GM18526 (cell line): Measurements from ENCODE around the gene SLC44A5.

Experiments used
- POLR2A ChIP-seq: IDR thresholded peaks from 3 replicates; pipeline ENCODE4 v1.6.1; 2011; ENCODE audit not compliant: insufficient read length; ENCODE audit errors: extremely low read depth

SLC44A5 gene

GRCh38 chr1:75503221-75503974 is 107.5 kb downstream of the SLC44A5 start:
- no peak for TF ChIP-seq POLR2A

DNA sequence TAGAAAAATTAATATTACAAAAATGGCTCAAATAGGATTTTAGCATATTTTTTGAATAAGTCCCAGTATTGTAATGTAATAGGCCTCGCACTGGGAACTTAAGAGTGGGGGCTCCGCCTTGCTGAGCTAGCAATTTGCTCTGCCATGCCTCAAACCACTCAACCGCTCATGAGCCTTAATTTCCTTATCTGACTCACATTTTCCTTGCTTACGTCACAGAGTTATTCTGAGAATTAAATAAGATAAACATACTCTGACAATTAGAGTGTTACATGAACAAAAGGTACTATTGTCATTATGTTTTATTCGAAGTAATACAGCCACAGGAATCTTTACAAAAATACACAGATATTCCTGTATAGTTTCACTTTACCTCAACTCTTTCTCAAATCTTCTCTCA is 108.1 kb downstream of the SLC44A5 start:
- no peak for TF ChIP-seq POLR2A

DNA sequence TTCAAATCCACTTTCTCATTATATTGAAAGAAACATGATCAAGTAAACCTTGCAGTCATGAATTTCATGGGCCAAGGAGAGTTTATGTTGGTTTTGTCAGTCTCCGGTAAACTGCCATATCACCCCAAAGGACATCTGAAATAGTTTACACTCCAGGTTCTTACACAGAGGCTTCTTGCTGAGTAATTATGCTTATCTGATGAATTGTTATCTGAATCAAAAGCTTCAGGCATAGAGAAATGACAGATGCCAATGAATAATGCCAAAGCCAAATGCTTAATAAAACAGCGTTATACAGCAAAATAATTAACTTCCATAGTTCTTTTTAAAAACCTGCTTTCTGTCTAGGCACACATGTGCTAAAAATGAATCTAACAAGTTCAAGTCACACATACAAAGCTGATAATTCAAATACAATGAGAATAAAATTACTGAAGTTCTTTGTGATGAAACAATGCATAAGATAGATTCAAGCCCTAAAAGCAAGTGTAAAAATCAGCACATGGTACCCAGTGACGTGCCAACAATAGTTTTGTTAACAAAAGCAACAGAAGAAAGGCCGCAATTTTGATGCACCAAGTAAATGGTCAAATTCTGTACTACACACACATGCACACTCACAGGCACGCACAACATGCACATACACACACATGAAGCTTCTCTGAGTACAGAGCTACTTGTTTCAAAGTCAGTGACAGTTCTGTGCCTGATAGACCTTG is 109.2 kb downstream of the SLC44A5 start:
- no peak for TF ChIP-seq POLR2A

- TF ChIP-seq POLR2A = no peak
Measured at GRCh38 chr1:75492011-75492410, 118.9 kb downstream of the SLC44A5 start.

GRCh38 chr1:75487399-75487798 is 123.5 kb downstream of the SLC44A5 start:
- no peak for TF ChIP-seq POLR2A

- no peak for TF ChIP-seq POLR2A
Measured at GRCh38 chr1:75484789-75485188, 126.1 kb downstream of the SLC44A5 start.

- no peak for TF ChIP-seq POLR2A
Measured at GRCh38 chr1:75482951-75483350, 128.0 kb downstream of the SLC44A5 start.

DNA sequence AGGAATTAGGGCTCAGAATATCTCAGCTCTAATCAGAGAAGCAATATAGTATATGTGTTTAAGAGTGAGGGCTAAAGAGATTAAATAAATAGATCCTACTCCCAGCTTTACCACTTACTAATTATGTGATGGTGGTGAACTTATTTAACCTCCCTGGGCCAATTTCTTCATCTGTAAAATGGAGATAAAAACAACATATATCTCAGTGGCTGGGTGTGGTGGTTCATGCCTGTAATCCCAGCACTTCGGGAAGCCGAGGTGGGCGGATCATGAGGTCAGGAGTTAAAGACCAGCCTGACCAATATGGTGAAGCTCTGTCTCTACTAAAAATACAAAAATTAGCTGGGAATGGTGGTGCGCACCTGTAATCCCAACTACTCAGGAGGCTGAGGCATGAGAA is 135.2 kb downstream of the SLC44A5 start:
- TF ChIP-seq POLR2A = no peak

- TF ChIP-seq POLR2A = no peak
Measured at GRCh38 chr1:75472971-75473603, 137.8 kb downstream of the SLC44A5 start.

DNA sequence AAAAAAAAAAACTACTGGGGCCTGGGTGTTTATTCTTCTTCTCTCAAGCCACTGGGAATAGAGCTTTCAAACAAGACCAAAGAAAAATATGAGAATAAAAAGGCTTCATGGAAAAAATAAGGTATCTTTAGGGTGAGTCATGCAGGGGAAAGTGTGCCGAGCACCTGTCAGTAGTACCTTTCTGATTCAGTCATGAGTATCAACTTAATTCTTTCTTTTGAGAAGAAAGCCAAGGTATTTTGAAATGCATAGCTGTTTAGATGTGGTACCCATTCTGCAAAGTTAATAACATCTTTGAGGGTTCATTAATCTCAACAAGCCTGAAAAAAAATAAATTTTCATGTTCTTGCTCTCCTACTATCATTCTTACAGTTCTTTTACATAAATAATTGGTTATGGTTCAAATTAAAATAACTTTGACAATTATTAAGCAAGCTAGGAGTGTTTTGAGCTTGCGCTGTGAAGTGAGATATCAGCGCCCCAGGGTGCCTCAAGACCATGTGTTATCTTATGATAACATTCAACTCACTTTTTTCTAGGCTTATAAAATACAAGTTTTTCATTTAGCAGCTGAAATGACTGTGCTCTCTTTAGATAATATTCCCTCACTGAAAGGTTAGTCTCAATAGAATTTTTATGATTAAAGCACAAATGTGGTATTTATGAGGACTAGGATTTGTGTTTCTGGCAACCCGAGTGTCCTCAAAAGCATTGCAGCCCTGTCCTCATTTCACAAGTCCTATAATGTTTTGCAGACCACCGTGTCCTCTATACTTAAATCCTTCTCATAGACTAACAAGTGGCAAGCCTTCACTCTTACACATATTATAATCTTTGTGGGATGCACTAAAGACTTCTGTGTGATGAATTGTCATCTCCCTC is 138.6 kb downstream of the SLC44A5 start:
- TF ChIP-seq POLR2A = no peak

GRCh38 chr1:75471252-75471651 is 139.7 kb downstream of the SLC44A5 start:
- TF ChIP-seq POLR2A = no peak

- TF ChIP-seq POLR2A = no peak
Measured at GRCh38 chr1:75470448-75470847, 140.5 kb downstream of the SLC44A5 start.

- no peak for TF ChIP-seq POLR2A
Measured at GRCh38 chr1:75469586-75470173, 141.2 kb downstream of the SLC44A5 start.

GRCh38 chr1:75461808-75462325 is 149.0 kb downstream of the SLC44A5 start:
- TF ChIP-seq POLR2A = no peak

DNA sequence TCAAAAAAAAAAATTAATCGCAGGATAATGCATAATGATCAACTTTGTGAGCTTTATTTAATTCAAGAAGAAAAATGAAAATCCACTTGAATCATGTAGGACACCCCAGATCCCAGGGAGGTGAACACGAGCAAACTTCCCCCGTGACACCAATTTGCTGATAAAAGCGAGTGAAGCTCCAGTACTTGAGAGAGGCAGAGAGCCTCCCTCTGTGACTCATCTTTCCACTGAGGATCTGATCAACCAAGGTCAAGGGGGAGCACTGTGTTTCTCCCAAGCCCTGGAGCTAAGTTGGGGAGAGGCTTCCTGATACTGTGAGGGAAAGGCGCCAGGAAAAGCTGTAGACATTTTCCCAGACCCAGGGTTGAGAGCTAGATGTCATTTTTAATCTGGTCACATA is 160.9 kb downstream of the SLC44A5 start:
- no peak for TF ChIP-seq POLR2A
